Activated naive CD8-positive, alpha-beta T cell (primary cell): ENCODE data around the gene NPBWR2.

Source experiments
- H3K27ac Mint-ChIP-seq: one replicate; pipeline ENCODE4 v1.8.0; 2021; ENCODE audit warnings: mixed read lengths
- H3K27me3 Mint-ChIP-seq: one replicate; pipeline ENCODE4 v1.8.0; 2021; ENCODE audit warnings: mixed read lengths
- H3K36me3 Mint-ChIP-seq: one replicate; pipeline ENCODE4 v1.8.0; 2021; ENCODE audit warnings: mixed read lengths
- H3K4me1 Mint-ChIP-seq: one replicate; pipeline ENCODE4 v1.8.0; 2021; ENCODE audit warnings: low read depth, mixed read lengths
- H3K4me3 Mint-ChIP-seq: one replicate; pipeline ENCODE4 v1.8.0; 2021; ENCODE audit warnings: mild to moderate bottlenecking, mixed read lengths
- H3K9me3 Mint-ChIP-seq: one replicate; pipeline ENCODE4 v1.8.0; 2021; ENCODE audit warnings: low read depth, mixed read lengths

The NPBWR2 gene

DNA sequence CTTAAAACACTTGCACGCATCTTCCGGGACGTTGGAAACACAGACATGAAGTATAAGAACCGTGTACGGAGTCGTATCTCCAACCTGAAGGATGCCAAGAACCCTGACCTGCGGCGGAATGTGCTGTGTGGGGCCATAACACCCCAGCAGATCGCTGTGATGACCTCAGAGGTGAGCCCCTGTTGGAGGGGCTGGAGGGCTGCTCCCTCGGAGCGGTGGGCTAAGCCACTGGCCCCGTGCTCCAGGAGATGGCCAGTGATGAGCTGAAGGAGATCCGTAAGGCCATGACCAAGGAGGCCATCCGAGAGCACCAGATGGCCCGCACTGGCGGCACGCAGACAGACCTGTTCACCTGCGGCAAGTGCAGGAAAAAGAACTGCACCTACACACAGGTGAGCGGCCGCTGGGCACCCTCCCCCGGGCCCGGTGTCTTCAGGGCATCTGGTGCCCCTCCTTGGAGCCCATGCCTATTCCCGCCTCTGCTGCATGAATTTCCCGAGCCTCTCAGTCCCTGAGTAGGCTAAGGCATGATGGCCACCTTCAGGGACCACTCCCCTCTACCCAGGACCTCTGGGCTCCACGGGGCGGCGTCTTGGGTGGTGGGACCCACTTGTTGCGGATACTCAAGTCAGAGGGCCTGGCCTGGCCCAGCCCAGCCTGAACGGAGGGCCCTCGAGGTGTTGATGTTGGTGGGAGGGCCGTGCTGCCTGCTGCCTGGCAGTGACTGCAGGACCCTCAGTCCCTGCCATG, 36.9 kb downstream of the NPBWR2 start:
- Mint-ChIP-seq H3K9me3 (no peaks in the 10 kb centered on the region), H3K27ac (no peak overlapping the region), H3K4me3 (no peak overlapping the region), H3K36me3 (no peaks in the 10 kb centered on the region), H3K4me1 (peaks cover 20% of the 10 kb centered on the region), H3K27me3 (no peaks in the 10 kb centered on the region)

DNA sequence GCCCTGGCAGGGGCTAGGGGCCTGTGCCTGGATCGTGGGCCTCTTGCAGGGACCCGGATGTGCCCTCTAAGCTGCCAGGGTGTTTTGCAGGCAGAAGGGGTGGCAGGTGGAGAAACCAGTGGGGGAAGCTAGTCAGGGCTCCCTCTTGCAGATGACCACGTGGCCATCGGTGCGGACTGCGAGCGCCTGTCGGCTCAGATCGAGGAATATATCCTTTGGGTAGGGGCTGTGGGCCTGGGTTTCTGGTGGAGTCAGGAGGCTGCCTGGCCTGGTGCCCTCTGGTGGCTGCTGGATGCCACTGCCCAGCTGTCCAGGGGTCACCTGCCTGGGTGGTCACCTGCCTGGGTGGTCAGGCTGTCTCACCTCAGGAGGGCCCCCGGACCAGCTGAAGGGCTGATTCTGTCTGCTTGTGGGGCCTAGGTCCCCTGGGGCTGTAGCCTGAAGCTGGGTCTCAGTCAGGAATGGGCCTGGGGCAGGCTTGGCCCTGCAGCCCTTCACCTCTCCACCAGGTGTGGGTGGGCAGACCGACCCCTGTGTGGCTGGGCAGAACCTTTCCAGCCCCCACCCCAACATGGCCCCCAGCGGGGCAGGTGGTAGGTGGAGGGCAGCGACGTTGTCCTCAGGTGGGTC, 37.6 kb downstream of the NPBWR2 start:
- no peak overlapping the region for H3K4me3 Mint-ChIP-seq
- H3K27ac Mint-ChIP-seq: no peak overlapping the region
- H3K9me3 Mint-ChIP-seq: no peaks in the 10 kb centered on the region
- no peaks in the 10 kb centered on the region for H3K27me3 Mint-ChIP-seq
- H3K36me3 Mint-ChIP-seq: no peaks in the 10 kb centered on the region
- H3K4me1 Mint-ChIP-seq: peaks cover 24% of the 10 kb centered on the region

DNA sequence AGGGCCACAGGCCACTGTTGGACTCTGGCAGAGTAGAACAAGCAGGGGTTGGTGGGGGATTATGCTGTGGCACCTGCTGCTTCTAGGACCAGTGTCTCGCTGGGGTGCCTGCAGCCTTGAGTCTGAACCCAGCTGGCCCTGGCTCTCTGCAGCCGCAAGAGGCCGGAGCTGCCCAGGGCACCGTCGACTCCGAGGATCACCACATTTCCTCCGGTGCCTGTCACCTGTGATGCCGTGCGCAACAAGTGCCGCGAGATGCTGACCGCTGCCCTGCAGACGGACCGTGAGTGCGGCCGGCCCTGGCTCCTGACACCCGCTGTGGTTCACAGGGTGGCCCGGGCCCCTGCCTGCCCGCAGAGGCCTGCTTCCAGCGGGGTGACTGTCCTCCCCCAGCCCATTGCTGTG, 38.2 kb downstream of the NPBWR2 start:
- Mint-ChIP-seq H3K27me3 (no peaks in the 10 kb centered on the region), H3K36me3 (no peaks in the 10 kb centered on the region), H3K4me3 (no peak overlapping the region), H3K9me3 (no peaks in the 10 kb centered on the region), H3K4me1 (peaks cover 30% of the 10 kb centered on the region), H3K27ac (no peak overlapping the region)

DNA sequence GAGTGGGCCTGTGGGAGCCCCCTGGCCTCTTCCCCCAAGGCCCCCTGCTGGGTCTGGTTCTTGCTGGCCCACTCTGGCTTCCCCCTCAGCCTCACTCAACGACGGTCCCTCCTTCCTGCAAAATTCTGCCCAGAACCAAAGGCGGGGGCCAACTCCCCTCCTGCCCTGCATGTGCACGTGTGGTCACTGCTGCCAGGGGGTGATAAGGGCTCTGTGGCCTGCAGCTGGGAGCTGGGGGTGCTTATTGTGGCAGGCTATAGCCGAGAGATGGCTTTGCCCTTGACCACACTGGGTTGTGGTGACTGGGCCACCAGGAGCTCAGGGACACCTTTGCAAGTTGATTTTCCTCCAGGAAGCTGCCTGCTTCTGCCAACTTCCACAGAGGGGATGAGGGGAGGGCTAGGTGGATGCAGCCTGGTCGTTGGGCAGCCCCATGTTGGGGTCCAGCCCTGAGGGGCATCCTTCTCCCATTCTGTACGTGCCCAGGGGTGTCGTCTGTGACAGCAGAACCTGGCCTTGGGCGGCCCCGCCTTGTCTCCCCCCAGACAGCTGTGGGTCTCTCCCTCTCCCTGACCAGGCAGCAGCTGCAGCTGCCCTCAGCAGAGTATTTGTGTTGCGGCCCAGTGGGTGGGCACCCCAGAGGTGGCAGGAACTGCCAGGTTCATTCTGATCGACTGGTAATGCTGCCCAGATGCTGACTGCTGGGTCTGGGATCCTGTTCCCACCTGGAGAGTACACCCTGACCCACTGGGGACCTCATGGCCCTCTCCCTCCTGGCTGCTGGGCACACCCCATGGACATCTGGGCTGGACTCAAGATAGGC, 38.8 kb downstream of the NPBWR2 start:
- no peak overlapping the region for H3K27ac Mint-ChIP-seq
- H3K36me3 Mint-ChIP-seq: no peaks in the 10 kb centered on the region
- no peak overlapping the region for H3K4me3 Mint-ChIP-seq
- no peaks in the 10 kb centered on the region for H3K27me3 Mint-ChIP-seq
- no peaks in the 10 kb centered on the region for H3K9me3 Mint-ChIP-seq
- peaks cover 36% of the 10 kb centered on the region for H3K4me1 Mint-ChIP-seq

DNA sequence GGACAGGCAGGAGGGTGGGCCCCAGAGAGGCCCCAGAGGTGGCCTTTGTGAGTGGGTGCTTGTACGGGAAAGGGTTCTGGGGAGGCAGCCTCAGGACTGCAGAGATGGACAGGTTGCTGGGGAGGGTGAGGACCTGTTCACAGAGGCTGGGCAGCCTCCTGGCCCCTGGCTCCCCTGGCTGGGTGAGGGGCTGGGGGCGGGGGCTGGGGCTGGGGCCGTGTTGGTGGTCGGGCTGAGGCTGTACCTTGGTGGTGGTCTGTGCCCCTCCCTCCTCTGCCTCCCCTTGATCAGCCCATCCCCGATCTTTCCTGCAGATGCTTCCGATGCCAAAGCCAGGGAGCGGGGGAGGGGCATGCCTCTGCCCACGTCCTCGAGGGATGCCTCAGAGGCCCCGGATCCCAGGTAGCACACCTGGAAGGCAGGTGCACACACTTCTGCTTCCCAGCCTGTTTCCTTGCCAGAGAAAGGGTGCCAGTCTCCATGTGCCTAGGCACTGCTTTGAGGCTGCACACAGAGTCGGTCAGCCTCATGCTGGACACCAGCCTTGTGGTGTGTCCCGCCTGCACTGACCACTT, 39.5 kb downstream of the NPBWR2 start:
- Mint-ChIP-seq H3K27me3 (no peaks in the 10 kb centered on the region), H3K4me3 (no peak overlapping the region), H3K27ac (no peak overlapping the region), H3K36me3 (no peaks in the 10 kb centered on the region), H3K9me3 (no peaks in the 10 kb centered on the region), H3K4me1 (peaks cover 36% of the 10 kb centered on the region)

DNA sequence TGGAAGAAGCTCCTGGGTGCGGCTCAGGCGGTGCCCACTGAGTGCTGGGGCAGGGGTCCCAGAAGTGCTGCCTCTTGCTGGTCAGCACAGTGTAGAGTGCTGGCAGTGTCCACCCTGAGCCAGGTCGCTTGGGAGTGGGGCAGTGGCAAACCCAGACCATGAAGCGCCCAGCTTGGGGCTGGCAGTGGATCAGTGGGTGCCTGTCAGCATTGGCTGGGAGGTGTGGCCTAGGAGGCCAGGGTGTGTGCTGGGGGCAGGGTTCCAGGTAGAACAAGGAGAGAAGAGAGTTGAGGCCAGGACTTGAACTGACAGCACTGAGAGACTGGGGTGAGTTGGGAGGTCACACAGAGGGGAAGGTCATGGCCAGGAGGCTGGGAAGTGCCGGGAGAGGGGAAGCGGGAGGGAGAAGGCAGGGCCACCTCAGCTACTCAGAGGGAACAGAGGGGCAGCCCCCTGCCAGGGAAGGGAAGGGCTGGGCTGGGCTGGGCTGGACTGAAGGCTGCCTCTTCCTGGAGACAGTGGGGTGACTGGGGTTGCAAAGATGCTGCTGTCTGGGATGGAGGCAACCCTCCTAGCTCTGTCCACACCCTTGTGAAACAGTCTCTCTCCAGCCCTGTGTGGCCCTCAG, 40.2 kb downstream of the NPBWR2 start:
- Mint-ChIP-seq H3K4me3 (no peak overlapping the region), H3K4me1 (peaks cover 36% of the 10 kb centered on the region), H3K36me3 (no peaks in the 10 kb centered on the region), H3K27me3 (no peaks in the 10 kb centered on the region), H3K27ac (no peak overlapping the region), H3K9me3 (no peaks in the 10 kb centered on the region)

DNA sequence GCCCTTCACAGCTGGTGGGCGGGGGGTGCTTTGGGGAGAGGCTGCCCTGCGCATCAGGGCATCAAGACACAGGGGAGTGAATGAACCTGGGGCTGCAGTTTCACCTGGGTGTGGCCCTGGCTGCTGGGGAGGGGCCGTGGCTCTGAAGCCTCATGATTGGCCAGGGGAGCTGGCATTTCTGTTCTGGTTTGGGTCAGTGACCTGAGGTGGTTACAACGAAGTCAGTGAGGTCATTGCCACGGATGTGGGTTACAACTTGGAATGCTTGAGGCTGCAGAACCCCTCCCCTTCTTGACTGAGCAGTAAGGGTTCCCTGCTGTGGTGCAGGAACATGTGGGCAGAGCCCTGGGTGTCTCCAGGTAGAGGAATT, 41.4 kb downstream of the NPBWR2 start:
- H3K27me3 Mint-ChIP-seq: no peaks in the 10 kb centered on the region
- H3K9me3 Mint-ChIP-seq: no peaks in the 10 kb centered on the region
- peak overlapping the region; percentile 44 for H3K4me3 Mint-ChIP-seq
- H3K27ac Mint-ChIP-seq: no peak overlapping the region
- no peaks in the 10 kb centered on the region for H3K36me3 Mint-ChIP-seq
- peaks cover 38% of the 10 kb centered on the region for H3K4me1 Mint-ChIP-seq

DNA sequence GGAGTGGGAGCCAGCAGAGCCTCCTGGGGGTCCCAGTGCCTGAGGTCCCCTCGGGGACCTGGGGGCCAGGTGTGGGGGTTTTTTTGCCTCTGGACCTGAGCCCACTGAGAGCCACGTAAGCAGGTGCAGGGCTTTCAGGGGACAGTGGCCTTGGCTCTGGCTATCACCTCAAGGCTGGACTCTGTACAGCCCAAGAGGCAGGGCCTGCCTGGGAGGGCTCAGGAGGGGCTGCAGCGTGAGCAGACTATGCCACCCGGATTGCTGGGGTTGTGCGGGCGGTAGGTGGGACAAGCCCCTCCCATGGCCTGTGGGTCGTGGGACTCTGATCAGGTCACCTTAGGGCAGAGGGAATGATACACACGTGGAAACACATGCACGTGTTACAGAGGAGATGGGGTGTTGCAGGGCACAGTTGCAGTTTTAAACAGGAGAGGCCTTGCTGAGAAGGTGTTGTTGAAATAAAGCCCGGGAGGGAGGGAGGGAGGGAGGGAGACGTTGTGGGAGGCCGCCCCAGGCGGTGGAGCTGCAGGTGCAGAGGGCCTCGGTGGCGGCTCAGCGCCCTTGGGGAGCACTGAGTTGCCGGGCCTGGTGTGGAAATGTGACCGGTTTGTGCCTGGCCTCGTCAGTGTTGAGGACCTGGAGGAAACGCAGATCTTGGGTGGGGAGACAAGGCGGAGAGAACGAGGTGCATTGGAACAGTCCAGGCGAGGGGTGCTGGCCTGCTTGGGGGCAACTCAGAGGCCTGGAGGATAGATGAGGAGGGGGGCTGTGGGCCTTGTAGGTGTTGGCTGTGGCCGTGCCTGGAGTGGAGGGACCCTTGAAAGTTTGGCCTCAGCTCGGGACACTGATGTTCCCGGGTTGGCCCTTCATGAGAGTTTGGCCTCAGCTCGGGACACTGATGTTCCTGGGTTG, 42.0 kb downstream of the NPBWR2 start:
- H3K27ac Mint-ChIP-seq: peak overlapping the region; percentile 58
- no peaks in the 10 kb centered on the region for H3K27me3 Mint-ChIP-seq
- H3K9me3 Mint-ChIP-seq: no peaks in the 10 kb centered on the region
- peak overlapping the region; percentile 44 for H3K4me3 Mint-ChIP-seq
- H3K36me3 Mint-ChIP-seq: no peaks in the 10 kb centered on the region
- H3K4me1 Mint-ChIP-seq: peaks cover 38% of the 10 kb centered on the region

DNA sequence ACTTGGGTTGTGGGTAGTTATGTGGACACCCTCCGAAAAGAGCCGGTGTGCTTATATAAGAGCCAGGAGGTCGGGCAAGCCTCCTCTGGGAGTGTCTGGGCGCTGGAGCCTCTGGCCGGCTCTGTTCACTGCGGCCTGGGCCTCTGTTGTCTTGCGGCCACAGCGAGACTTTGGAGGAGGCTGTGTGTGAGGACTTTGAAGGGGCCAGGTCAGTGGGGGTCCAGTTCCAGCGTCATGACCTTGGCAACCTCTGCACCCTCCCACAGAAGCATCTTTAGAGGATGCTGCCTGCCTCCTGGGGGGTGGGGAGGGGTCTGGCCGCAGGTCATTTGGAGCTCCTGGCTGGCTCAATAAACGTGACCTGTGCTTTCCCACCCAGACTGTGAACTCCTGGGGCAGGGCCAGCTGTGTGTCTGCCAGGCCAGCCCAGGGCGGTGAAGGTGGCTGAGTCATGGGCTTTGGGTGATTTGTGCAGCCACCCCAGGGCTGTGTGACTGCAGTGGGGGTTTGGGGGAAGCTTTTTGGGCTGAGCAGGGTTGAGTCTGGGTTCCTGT, 43.1 kb downstream of the NPBWR2 start:
- H3K27ac Mint-ChIP-seq: peak overlapping the region; percentile 70
- no peaks in the 10 kb centered on the region for H3K27me3 Mint-ChIP-seq
- peak overlapping the region; percentile 90 for H3K4me3 Mint-ChIP-seq
- H3K9me3 Mint-ChIP-seq: no peaks in the 10 kb centered on the region
- no peaks in the 10 kb centered on the region for H3K36me3 Mint-ChIP-seq
- H3K4me1 Mint-ChIP-seq: peaks cover 38% of the 10 kb centered on the region

DNA sequence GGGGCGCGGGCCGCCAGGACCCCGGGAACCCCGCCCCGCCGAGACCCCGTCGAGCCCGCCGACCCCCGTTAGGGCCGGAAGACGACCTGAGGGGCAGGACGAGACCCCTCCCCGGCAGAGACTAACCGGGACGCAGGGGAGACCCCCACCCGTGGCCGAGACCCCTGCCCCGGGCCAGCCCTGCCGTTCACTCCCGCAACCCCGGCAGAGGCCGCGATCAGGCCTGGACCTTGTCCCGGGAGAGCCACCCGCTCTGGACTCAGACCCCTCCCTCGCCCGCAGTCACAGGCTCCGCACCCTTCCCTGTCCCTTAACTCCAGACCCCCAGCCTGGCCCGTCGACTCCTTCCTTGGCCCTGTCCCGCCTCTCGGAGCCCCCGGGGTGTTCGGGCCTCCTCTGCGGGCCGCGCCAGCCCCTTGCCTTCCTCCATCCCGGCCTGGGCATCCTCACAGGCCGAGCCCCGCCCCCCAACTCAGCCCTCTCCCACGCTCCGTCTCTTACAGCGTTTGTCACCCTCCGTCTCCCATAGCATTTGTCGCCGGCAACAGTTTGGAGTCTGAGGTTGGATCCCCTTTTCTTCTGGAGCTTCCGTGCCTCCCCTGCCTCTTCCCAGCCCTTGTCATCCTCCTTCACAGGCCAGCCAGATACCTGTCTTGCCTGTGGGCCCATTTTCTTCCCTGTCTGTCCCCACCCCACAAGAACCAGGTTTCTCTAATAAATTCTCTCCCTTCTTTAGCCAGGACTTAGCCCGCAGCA, 43.8 kb downstream of the NPBWR2 start:
- Mint-ChIP-seq H3K36me3 (no peaks in the 10 kb centered on the region), H3K4me3 (peak overlapping the region; percentile 90), H3K9me3 (no peaks in the 10 kb centered on the region), H3K4me1 (peaks cover 35% of the 10 kb centered on the region), H3K27me3 (no peaks in the 10 kb centered on the region), H3K27ac (peak overlapping the region; percentile 70)

DNA sequence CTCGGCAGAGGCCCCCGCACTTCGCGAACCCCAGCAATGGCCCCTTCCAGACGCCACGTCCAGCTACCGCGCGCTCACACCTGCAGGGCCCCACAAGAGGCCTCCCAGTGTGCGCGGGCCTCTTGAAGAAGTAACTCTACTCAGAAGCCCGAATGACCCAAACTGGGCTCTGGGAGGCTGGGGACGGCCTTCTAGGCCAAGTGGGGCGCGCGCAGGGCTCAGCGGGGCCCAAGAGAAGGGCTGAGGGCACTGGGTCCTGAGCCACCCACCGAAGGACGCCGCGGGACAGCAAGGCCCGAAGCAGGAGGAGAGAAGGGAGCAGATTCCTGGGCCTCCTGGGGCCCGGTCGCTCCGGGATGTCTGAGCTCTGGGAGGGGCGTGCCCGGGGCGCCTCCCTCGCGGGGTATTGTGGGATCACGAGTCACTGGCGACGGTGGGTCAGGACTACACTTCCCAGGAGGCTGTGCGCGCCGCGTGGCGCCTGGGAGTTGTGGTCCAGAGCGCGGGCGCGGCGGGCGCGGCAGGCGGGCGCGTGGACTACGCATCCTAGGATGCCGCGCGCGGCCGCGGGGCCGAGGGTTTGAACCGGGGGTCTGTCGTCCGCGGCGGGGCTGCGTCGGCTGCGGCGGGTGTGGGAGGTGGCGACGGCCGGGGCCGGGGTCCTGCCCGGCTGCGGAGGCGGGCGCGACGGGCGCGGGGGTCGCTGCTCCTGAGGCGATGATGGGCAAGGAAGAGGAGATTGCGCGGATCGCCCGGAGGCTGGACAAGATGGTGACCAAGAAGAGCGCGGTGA, 44.6 kb downstream of the NPBWR2 start, which contains the start of gene TCEA2:
Gene TCEA2, plus strand, starts transcription at position 603 of the 793 bp plus-strand sequence. Its CDS starts 115 bp downstream, at position 718.
- Mint-ChIP-seq H3K9me3 (no peaks in the 10 kb centered on the region), H3K36me3 (no peaks in the 10 kb centered on the region), H3K27ac (peak within 1 kb of the TSS; percentile 70), H3K4me3 (peak within 1 kb of the TSS; percentile 90), H3K4me1 (peaks cover 37% of the 10 kb centered on the region), H3K27me3 (no peaks in the 10 kb centered on the region)

DNA sequence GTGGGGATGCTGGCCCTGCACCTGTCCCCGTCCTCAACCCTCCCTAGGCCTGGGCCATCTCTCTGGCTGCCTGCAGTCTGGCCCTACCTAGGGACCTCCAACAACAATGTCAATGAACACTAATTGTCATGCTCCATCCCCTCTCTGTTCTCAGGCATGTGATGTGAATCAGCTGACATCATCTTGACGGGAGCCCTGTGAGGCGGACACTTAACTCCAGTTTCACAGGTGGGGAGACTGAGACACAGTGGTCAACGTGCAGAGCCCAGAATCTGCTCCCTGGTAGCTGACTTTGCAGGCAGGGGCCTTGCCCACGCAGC, 45.1 kb downstream of the NPBWR2 start:
- peak overlapping the region; percentile 53 for H3K4me3 Mint-ChIP-seq
- H3K27ac Mint-ChIP-seq: no peak overlapping the region
- H3K36me3 Mint-ChIP-seq: no peaks in the 10 kb centered on the region
- peaks cover 39% of the 10 kb centered on the region for H3K4me1 Mint-ChIP-seq
- H3K9me3 Mint-ChIP-seq: no peaks in the 10 kb centered on the region
- no peaks in the 10 kb centered on the region for H3K27me3 Mint-ChIP-seq
